Activated CD4-positive, alpha-beta T cell treated with anti-CD3 and anti-CD28 coated beads for 36 hours (primary cell): Measurements from ENCODE around the gene OTOG. TPM values are rescaled to one million over a fixed set of nuclear protein-coding genes. Genes with fewer than 3 reads are reported as not detected.

Experiments used
- ATAC-seq: fragments of 200-7000 bp; cut with Tn5 transposase; one replicate; pipeline ENCODE4 v1.10.0; 2021; ENCODE audit warnings: mild to moderate bottlenecking, moderate library complexity
- CTCF ChIA-PET: fragments of 350-600 bp; sonication (Branson Sonifier 250); formaldehyde crosslinking; loops from one replicate; lab custom pipeline; 2021; ENCODE audit warnings: antibody characterized with exemption; lab: Charles Lee
- POLR2A ChIA-PET: fragments of 350-600 bp; sonication (Branson Sonifier 250); formaldehyde crosslinking; loops from one replicate; lab custom pipeline; 2021; ENCODE audit warnings: antibody characterized with exemption, inconsistent platforms; lab: Charles Lee
- DNase-seq: peaks from one replicate; pipeline ENCODE4 v3.0.0-alpha.2; 2020
- H3K27ac Mint-ChIP-seq: one replicate; pipeline ENCODE4 v1.8.0; 2021; ENCODE audit warnings: mixed read lengths
- H3K27me3 Mint-ChIP-seq: one replicate; pipeline ENCODE4 v1.8.0; 2021; ENCODE audit warnings: mixed read lengths
- H3K36me3 Mint-ChIP-seq: one replicate; pipeline ENCODE4 v1.8.0; 2021; ENCODE audit warnings: low read depth, mixed read lengths
- H3K4me1 Mint-ChIP-seq: one replicate; pipeline ENCODE4 v1.8.0; 2021; ENCODE audit warnings: mixed read lengths
- H3K4me3 Mint-ChIP-seq: one replicate; pipeline ENCODE4 v1.8.0; 2021; ENCODE audit warnings: mild to moderate bottlenecking, moderate library complexity, mixed read lengths
- H3K9me3 Mint-ChIP-seq: one replicate; pipeline ENCODE4 v1.8.0; 2021; ENCODE audit warnings: low read depth, mixed read lengths
- intact Hi-C, 2 experiments: fragments of 100-400 bp; cut with DNase I in 1 of 2; cut with micrococcal nuclease in 1 of 2; formaldehyde crosslinking; loops; one replicate each; pipeline versions ENCODE4 v1.14.2 to v1.15.1; 2022 to 2024; cut with DNase I, micrococcal nuclease
- total RNA-seq, 2 experiments: library from RNA; stranded (reverse); gene quantifications; one replicate each; pipeline ENCODE4 v1.2.3, GENCODE V29; 2021

The OTOG gene
- total RNA-seq, 2 experiments from 2014 or later = not detected

DNA sequence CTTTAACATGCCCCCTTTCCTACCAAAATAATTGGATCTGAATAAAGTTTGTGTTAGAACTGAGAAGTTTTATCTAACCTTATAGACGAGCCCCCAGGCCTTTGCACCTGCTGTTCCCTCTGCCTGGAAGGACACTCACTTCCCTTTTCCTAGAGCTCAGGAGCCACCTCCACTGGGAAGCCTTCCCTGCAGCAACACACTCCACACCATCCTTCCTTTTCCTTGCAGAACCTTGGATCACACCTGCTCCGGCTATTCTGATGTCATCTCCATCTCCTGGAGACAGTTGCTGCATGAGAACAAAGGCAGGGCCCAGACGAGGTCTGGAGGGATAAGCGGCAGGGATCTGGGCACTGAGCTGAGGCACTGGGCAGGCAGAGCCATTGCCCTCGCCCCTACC is 149.7 kb downstream of the OTOG start:
- intact Hi-C loops = no loop called here
- H3K36me3 Mint-ChIP-seq = no peaks in the 10 kb centered on the region
- no peaks in the 10 kb centered on the region for H3K4me1 Mint-ChIP-seq
- H3K27me3 Mint-ChIP-seq = peaks cover 40% of the 10 kb centered on the region
- H3K27ac Mint-ChIP-seq = no peak overlapping the region
- CTCF ChIA-PET = no interaction called here
- no peaks in the 10 kb centered on the region for H3K9me3 Mint-ChIP-seq
- ATAC-seq = no peak
- POLR2A ChIA-PET = no interaction called here
- no peak overlapping the region for H3K4me3 Mint-ChIP-seq
- DNase-seq = no peak

Other genes with a start within 250 kb of the OTOG start
- under 1 TPM; 0.80 to 0.86 TPM for gene NCR3LG1, start 195.5 kb upstream of the OTOG start, total RNA-seq
- under 1 TPM; 0.23 to 0.43 TPM for gene KCNJ11, start 158.6 kb upstream of the OTOG start, total RNA-seq
- not detected for gene ABCC8, start 70.4 kb upstream of the OTOG start, total RNA-seq
- gene USH1C, start 2.8 kb upstream of the OTOG start, total RNA-seq = not detected
- not detected for gene MYOD1, start 172.3 kb downstream of the OTOG start, total RNA-seq
- gene KCNC1, start 187.5 kb downstream of the OTOG start, total RNA-seq = not detected